ENCODE data around the gene DNAJC4. TPM values are rescaled to one million over a fixed set of nuclear protein-coding genes. Genes with fewer than 3 reads are reported as not detected.

Gene DNAJC4
- polyA plus RNA-seq, 6 donors from 2014 or later, result 41.9 to 66.6 (median 50.5) TPM

DNA sequence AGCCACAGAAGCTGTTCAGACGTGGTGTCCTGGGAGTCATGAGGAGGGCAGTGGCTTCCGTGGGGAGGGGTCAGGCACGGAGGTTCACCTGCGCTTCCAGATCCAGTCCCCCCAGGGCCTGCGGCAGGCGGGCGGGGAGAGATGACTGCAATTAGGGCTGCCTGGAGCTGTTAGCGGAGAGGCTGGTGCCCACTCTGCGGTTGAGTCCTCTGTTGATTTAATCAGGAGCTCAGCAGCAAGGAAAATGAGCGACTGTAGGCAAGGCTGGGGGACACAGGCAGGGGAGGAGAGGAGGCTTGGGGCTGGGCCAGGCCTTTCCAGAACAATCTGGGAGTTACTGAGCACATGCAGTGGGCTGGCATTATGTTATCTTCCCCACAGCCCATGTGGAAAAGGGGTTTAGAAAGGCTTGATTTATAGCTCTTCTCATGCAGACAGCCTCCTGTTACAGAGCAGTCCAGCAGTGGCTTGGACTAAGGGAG lies 34.1 kb downstream of the DNAJC4 start:
- Mint-ChIP-seq H3K27ac (peak overlapping the region in 1 of 6 donors; percentile 59), H3K4me1 (peaks cover 15 to 23% (median 17%) of the 10 kb centered on the region in 3 donors), H3K27me3 (no peaks in the 10 kb centered on the region), H3K4me3 (no peak overlapping the region), H3K9me3 (no peaks in the 10 kb centered on the region), H3K36me3 (peaks cover 0 to 5% of the 10 kb centered on the region in 2 donors)
- ATAC-seq (ENCODE audit: low read depth in 2 of 2) (no peak), DNase-seq (no peak)

GRCh38 chr11:64265176-64266160 lies 35.1 kb downstream of the DNAJC4 start:
- DNase-seq (no peak), ATAC-seq (ENCODE audit: low read depth in 2 of 2) (no peak)
- Mint-ChIP-seq H3K4me3 (peak overlapping the region in 1 of 8 donors; percentile 68), H3K4me1 (peaks cover 19 to 28% (median 22%) of the 10 kb centered on the region in 3 donors), H3K9me3 (no peaks in the 10 kb centered on the region), H3K36me3 (no peaks in the 10 kb centered on the region), H3K27me3 (no peaks in the 10 kb centered on the region), H3K27ac (peak overlapping the region in 1 of 6 donors; percentile 36)

DNA sequence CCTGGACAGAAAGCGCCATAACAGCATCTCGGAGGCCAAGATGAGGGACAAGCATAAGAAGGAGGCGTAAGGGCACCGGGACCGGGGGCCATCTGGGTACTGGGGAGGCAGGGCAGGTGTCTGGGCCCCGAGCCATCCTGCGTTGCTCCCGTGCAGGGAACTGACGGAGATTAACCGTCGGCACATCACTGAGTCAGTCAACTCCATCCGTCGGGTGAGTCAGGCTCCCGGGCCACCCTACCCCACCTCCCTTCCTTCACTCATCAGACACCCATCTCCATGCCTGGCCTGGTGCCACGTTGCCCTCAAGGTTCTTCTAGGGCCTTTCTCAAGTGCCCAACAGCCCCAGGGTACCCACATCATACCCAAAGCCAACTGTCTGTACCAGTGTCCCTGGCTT lies 36.0 kb downstream of the DNAJC4 start:
- DNase-seq (no peak), ATAC-seq (ENCODE audit: low read depth in 2 of 2) (no peak)
- peak overlapping the region in 1 of 8 donors; percentile 68 for H3K4me3 Mint-ChIP-seq
- H3K27ac Mint-ChIP-seq, result peak overlapping the region in 1 of 6 donors; percentile 22
- H3K4me1 Mint-ChIP-seq, result peaks cover 19 to 29% (median 22%) of the 10 kb centered on the region in 3 donors
- H3K36me3 Mint-ChIP-seq, result no peaks in the 10 kb centered on the region
- H3K27me3 Mint-ChIP-seq, result no peaks in the 10 kb centered on the region
- no peaks in the 10 kb centered on the region for H3K9me3 Mint-ChIP-seq

GRCh38 chr11:64267207-64267945 lies 37.0 kb downstream of the DNAJC4 start:
- no peak for DNase-seq
- no peaks in the 10 kb centered on the region for H3K9me3 Mint-ChIP-seq
- ATAC-seq (ENCODE audit: low read depth in 2 of 2), result no peak
- peak overlapping the region in 1 of 6 donors; percentile 95 for H3K27ac Mint-ChIP-seq
- H3K4me3 Mint-ChIP-seq, result peak overlapping the region in 6 of 8 donors; percentile 39 to 97 (median 66)
- peaks cover 22 to 36% (median 24%) of the 10 kb centered on the region in 3 donors for H3K4me1 Mint-ChIP-seq
- no peaks in the 10 kb centered on the region for H3K27me3 Mint-ChIP-seq
- no peaks in the 10 kb centered on the region for H3K36me3 Mint-ChIP-seq

- ATAC-seq (ENCODE audit: low read depth in 2 of 2) (no peak), DNase-seq (no peak)
- Mint-ChIP-seq H3K4me1 (peaks cover 18 to 36% (median 24%) of the 10 kb centered on the region in 3 donors), H3K27me3 (no peaks in the 10 kb centered on the region), H3K4me3 (peak overlapping the region; percentile 94 to 98 (median 98)), H3K36me3 (no peaks in the 10 kb centered on the region), H3K9me3 (no peaks in the 10 kb centered on the region), H3K27ac (peak overlapping the region; percentile 57 to 99 (median 96))
Observed at GRCh38 chr11:64268025-64268892, 37.9 kb downstream of the DNAJC4 start.

DNA sequence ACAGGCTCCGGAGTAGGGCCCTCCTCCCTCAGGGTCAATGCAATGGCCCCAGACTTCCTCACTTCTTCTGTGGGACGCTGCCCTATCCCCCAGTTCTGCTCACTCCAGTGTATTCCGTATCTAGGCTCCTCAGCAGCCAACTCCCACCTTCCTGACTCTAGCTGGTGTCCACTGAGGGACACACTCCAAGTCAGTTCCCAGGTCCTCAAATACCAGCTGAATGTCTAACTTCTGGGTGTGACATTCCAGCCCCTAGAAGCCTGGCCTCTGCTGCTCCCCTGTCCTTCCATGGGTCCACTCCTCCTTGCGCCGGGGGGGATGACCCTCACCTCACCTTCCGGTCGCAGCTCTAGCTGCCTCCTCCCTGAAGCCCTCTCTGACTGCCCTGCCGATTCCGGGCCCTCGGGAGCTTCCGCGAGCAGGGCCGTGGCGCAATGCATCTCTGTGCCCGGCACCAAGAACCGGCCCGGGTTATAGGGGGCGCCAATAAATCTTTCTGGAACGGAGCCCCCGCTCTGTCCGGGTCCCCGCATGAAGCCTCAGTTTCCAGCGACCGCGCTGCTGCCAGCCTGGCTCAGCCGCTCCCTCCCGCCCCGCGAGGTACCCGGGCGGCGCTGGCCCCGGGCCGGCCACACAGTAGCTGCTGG lies 38.7 kb downstream of the DNAJC4 start:
- DNase-seq (no peak), ATAC-seq (ENCODE audit: low read depth in 2 of 2) (peak in 1 of 2 donors; percentile 3)
- Mint-ChIP-seq H3K27me3 (no peaks in the 10 kb centered on the region), H3K27ac (peak overlapping the region in 5 of 6 donors; percentile 57 to 99 (median 96)), H3K4me3 (peak overlapping the region; percentile 94 to 98 (median 98)), H3K4me1 (peaks cover 18 to 36% (median 24%) of the 10 kb centered on the region in 3 donors), H3K36me3 (no peaks in the 10 kb centered on the region), H3K9me3 (no peaks in the 10 kb centered on the region)

GRCh38 chr11:64269540-64270220 lies 39.3 kb downstream of the DNAJC4 start:
- Mint-ChIP-seq H3K27me3 (no peaks in the 10 kb centered on the region), H3K4me3 (peak overlapping the region; percentile 94 to 98 (median 98)), H3K9me3 (no peaks in the 10 kb centered on the region), H3K27ac (peak overlapping the region; percentile 95 to 99 (median 98)), H3K4me1 (peaks cover 18 to 36% (median 24%) of the 10 kb centered on the region in 3 donors), H3K36me3 (no peaks in the 10 kb centered on the region)
- DNase-seq (peak; percentile 97), ATAC-seq (ENCODE audit: low read depth in 2 of 2) (peak; percentile 68 to 70)

GRCh38 chr11:64275031-64275800 lies 44.9 kb downstream of the DNAJC4 start:
- H3K27me3 Mint-ChIP-seq, result no peaks in the 10 kb centered on the region
- ATAC-seq (ENCODE audit: low read depth in 2 of 2) (no peak), DNase-seq (no peak)
- peak overlapping the region in 2 of 6 donors; percentile 12 to 34 for H3K27ac Mint-ChIP-seq
- H3K9me3 Mint-ChIP-seq, result no peaks in the 10 kb centered on the region
- peak overlapping the region in 2 of 8 donors; percentile 37 to 43 for H3K4me3 Mint-ChIP-seq
- peaks cover 6 to 18% (median 8%) of the 10 kb centered on the region in 3 donors for H3K4me1 Mint-ChIP-seq
- H3K36me3 Mint-ChIP-seq, result no peaks in the 10 kb centered on the region

- Mint-ChIP-seq H3K27me3 (no peaks in the 10 kb centered on the region), H3K4me1 (peaks cover 4 to 14% (median 7%) of the 10 kb centered on the region in 3 donors), H3K36me3 (no peaks in the 10 kb centered on the region), H3K27ac (peak overlapping the region in 2 of 6 donors; percentile 12 to 76), H3K4me3 (peak overlapping the region in 2 of 8 donors; percentile 43 to 52), H3K9me3 (no peaks in the 10 kb centered on the region)
- DNase-seq, result no peak
- ATAC-seq (ENCODE audit: low read depth in 2 of 2), result no peak
Observed at GRCh38 chr11:64275841-64276240, 45.5 kb downstream of the DNAJC4 start.

DNA sequence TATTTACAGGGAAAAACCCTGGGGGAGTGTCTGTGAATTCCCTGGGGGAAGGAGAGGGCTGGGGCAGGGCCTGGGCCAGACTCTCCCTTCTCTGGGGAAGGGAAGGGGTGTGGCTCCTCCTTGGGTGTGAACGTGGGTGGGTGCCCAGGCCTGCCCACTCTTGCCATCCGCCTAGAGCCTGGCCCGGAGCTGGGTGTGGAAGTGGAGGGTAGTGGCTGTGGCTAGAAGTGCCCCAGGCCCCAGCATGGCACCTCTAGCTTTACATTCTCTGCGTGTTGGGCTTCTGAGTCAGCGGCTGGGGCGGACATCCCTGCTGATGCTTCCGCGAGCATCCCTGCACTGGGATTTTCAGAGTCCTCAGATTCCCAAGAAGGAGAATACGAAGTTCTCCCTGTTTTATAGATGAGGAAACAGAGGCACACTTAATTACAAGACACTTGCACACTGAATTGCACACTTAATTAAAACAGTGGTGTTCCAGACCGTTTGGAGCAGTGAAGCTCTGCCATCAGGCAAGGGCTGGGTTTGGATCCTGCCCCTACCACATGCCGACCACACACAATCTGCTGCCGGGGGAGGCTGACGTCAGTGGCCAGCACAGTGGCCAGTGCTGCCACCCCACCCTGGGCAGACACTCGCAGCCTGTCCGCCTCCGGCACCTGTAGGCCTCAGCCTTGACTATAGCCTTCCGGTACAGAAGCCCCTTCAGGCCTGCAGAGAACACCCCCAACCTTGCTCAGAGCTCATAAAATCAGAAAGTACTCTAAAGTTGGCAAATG lies 46.5 kb downstream of the DNAJC4 start:
- no peak for DNase-seq
- H3K4me1 Mint-ChIP-seq, result peaks cover 7 to 11% (median 9%) of the 10 kb centered on the region in 3 donors
- H3K4me3 Mint-ChIP-seq, result peak overlapping the region in 1 of 8 donors; percentile 64
- H3K9me3 Mint-ChIP-seq, result no peaks in the 10 kb centered on the region
- H3K27ac Mint-ChIP-seq, result peak overlapping the region in 1 of 6 donors; percentile 59
- peaks cover 0 to 8% of the 10 kb centered on the region in 2 donors for H3K36me3 Mint-ChIP-seq
- H3K27me3 Mint-ChIP-seq, result no peaks in the 10 kb centered on the region
- no peak for ATAC-seq (ENCODE audit: low read depth in 2 of 2)

All from naive B cell (primary cell).